SH-SY5Y (cell line): ENCODE results near the gene DACH2.

Experiments used
- GATA2 ChIP-seq: IDR thresholded peaks from 2 replicates; pipeline ENCODE4 v1.6.1; 2011; ENCODE audit warnings: mild to moderate bottlenecking, low read depth, low read length
- GATA3 ChIP-seq: IDR thresholded peaks from 2 replicates; pipeline ENCODE4 v1.6.1; 2011; ENCODE audit warnings: low read depth, mild to moderate bottlenecking, low read length, moderate library complexity

The DACH2 gene

DNA sequence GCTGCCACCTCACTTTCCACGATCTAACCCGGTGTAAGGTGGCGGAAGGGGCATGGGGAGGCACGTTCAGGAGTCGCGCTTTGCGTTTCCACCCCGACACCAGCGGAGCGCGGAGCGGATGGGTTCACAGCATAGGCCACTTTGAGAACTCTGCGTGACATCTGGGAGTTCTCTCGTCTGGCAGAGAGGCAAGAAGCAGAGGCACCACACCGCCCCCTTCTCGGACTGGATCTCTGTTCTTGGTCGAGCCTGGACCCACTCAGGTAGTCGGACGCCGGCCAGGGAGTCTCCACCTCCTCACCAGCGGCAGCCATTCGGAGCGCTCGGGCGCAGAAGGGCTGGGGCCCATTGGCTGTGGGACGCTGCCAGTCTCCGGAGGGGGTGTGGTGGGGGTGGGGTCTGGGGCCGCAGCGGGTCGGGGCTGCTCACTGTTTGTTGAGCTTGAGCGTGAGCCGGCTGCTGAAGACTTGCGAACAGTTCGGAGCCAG lies at the start of gene DACH2:
TSS of gene DACH2 (plus strand) at position 428 of the 488 bp plus-strand sequence.
- no peak for TF ChIP-seq GATA3

DNA sequence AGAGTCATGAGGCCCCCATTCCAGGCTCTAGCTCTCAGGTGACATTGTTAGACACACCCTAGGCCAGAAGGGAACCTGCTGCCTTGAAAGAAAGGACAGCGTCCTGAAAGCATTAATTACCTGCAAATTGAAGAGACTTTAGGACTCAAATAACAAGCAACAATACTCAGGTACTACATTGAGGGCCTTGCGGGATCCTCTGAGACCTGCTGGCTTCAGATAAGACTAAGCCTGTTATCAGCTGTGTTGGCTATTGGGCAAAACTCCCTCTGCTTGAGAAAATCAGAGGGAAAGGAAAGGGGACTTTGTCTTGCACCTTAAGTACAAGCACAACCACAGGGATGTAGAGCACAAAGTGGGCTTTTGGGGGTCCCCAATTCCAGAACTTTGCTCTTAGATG lies 45.9 kb upstream of the DACH2 start:
- TF ChIP-seq GATA3 (no peak), GATA2 (no peak)

DNA sequence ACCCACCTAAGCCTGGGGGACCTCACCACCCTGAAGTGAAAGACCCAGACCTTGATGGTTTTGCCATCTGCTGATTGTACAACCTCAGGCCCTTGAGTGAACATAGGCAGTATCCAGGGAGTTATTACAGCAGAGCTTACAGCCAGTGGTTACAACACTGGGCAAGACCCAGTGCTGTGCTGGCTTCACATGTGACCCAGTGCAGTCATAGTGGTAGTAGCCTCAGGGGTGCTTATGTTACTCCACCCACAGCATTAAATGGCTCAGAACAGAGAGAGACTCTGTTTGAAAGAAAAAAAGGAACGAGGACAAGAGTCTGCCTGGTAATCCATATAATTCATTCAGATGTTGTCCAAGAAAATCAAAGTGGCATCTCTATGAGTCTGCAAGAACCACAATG lies 45.2 kb upstream of the DACH2 start:
- TF ChIP-seq GATA2 (no peak), GATA3 (no peak)

DNA sequence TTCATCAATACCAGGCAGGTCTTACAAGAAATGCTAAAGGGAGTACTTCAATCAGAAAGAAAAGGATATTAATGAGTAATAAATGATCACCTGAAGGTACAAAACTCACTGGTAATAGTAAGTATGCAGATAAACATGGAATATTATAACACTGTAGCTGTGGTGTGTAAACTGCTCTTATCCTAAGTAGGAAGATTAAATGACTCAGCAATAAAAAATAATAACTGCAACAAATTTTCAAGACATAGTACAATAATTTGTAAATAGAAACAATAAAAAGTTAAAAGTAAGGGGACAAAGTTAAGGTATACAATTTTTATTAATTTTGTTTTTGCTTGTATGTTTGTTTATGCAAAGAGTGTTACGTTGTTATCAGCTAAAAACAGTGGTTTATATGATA lies 43.7 kb upstream of the DACH2 start:
- no peak for TF ChIP-seq GATA2
- no peak for TF ChIP-seq GATA3

GRCh38 chrX:86121916-86122315 lies 26.3 kb upstream of the DACH2 start:
- TF ChIP-seq GATA3 (no peak), GATA2 (no peak)

GRCh38 chrX:86133761-86134160 lies 14.5 kb upstream of the DACH2 start:
- TF ChIP-seq GATA2 (no peak), GATA3 (no peak)

- TF ChIP-seq GATA3 (no peak), GATA2 (no peak)
Measured at GRCh38 chrX:86137071-86137470, 11.2 kb upstream of the DACH2 start.

- TF ChIP-seq GATA2 (no peak), GATA3 (no peak)
Measured at GRCh38 chrX:86141786-86142185, 6.5 kb upstream of the DACH2 start.

- no peak for TF ChIP-seq GATA2
- TF ChIP-seq GATA3 = no peak
Measured at GRCh38 chrX:86146102-86146501, 2.1 kb upstream of the DACH2 start.

DNA sequence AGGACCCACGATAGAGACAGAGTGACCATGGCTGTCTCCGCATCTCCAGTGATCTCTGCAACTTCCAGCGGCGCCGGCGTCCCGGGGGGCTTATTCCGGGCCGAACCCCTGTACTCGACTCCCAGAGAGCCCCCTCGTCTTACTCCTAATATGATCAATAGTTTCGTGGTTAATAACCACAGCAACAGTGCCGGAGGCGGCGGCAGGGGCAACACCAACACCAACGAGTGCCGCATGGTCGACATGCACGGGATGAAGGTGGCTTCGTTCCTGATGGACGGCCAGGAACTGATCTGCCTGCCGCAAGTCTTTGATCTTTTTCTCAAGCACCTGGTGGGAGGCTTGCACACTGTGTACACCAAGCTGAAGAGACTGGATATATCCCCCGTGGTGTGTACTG lies 343 bp downstream of the DACH2 start:
- TF ChIP-seq GATA2 (no peak), GATA3 (no peak)

DNA sequence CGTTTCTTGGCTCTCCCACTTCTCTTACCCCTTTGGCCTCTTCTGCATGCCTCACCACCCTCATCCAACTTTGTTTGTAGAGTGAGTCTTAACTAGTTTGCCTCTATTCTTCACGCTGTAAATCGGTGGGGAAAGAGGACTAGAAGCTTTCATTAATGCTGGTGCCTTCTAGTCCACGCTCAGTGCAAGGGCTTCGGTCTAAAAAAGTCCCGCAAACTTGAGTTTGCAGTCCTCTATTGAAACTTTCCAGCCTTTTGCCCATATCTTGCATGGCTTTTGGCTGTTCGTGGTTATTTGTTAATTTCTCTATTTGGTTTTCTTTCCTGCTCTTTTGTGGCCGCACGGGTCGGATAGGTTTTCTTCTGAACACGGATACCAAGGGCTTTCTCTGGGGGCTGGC lies 868 bp downstream of the DACH2 start:
- TF ChIP-seq GATA2 = no peak
- TF ChIP-seq GATA3 = no peak

DNA sequence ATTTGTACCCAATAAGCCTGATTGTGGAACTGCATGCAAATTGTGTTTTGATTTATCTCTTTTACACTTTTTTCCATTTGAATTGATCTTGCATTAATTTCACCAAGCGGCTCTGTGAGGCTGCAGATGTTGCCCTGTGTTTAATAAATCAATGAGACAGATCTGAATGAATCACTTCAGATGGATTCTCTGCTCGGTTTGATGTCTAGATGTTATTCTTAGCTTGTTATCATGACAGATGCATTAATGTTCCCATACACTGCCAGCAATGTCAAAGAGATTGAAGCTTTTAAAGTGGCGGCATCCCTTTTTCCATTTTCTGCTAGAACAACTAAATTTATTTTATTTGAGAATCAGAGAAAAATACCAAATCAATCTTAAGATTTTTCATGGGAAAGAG lies 6.3 kb downstream of the DACH2 start:
- no peak for TF ChIP-seq GATA2
- no peak for TF ChIP-seq GATA3

- TF ChIP-seq GATA3 (no peak), GATA2 (no peak)
Measured at GRCh38 chrX:86171366-86171765, 23.1 kb downstream of the DACH2 start.

DNA sequence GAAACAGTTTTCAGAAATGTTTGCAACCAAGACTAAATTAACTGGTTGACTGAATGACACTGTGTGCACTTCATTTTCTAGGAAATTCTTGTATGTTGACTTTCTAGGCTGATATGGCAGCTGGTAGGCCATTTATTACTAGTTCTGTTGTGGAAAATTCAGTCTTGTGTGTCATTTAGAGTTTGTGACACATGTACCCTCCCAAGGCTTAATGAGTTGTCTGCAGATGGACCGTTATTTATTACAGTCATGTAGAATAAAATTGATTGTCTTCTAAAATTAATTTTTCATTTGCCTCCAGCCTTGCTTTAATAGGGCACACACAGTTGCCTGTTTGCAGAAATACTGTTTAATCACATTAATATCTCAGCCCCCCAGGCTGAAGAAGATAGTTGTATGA lies 30.7 kb downstream of the DACH2 start:
- no peak for TF ChIP-seq GATA3
- no peak for TF ChIP-seq GATA2

DNA sequence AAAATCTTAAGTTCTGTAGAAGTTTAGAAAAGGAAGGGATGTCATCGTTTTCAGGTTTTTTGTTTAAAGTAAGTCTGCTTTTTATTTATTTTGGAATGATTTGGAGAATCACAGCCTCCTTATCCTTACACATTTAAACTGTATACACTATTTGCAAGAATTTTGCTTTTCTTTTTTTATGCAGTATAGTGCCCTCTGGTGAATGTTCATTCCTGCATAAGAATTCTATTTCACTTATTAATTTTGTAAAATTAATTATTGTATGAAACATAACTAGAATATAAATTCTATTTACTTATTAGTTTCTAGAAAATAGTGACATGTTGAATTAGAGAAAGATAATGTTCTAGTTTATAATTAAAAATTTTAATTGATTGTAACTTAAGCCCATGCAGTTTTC lies 44.6 kb downstream of the DACH2 start:
- TF ChIP-seq GATA3 (no peak), GATA2 (no peak)

DNA sequence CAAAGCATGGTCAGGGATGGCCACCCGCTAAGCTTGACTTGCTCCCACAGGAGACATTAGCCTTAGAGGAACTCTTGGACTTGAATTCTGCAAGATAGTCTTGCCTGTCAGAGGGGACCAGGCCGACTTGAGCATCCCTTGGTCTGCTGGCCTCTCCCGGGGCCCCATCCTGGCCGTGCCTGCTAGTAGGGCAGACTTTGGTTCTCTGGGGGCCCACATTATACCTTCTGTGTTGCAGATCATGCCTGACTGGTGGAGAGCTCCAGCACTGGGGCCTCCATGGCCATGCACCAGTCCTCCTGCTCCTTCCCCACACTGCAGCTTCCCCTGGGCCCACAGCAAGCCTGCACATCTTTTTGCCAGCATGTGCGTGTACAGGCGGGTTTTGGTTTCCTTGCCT lies 46.5 kb downstream of the DACH2 start:
- no peak for TF ChIP-seq GATA3
- no peak for TF ChIP-seq GATA2
